ENCODE results near the gene ENG. TPM values are rescaled to one million over a fixed set of nuclear protein-coding genes. Genes with fewer than 3 reads are reported as not detected.
A peak's percentile ranks its signal among the peaks of the same experiment; 100 is the strongest.

ENG gene
- total RNA-seq, 1 experiment from 2014 or later = 0.76 TPM

GRCh38 chr9:127878652-127879390 lies 24.4 kb upstream of the ENG start:
- Histone ChIP-seq H3K4me3 (replicated peaks in 1 of 2; ENCODE audit: low read depth in 1 of 2, low read length in 2 of 2) (no peak overlapping the region), H3K27ac (ENCODE audit: low read depth, low read length) (no peak overlapping the region), H2AFZ (ENCODE audit: low read depth, low read length, poor library complexity, severe bottlenecking) (no peak overlapping the region), H3K27me3 (ENCODE audit: insufficient read depth, low read length) (no peaks in the 10 kb centered on the region), H3K4me1 (ENCODE audit: control insufficient read depth in 1 of 2, insufficient read depth in 2 of 2, low read length in 2 of 2) (peaks cover 14 to 51% of the 10 kb centered on the region in 2 experiments), H3K9me3 (ENCODE audit: control insufficient read depth in 1 of 2, insufficient read depth in 1 of 2, low read depth in 1 of 2, low read length in 2 of 2) (no peaks in the 10 kb centered on the region), H4K20me1 (ENCODE audit: insufficient read depth) (no peaks in the 10 kb centered on the region), H3K9me2 (ENCODE audit: insufficient read depth) (no peaks in the 10 kb centered on the region), H3K79me2 (ENCODE audit: insufficient read depth, low read length) (no peaks in the 10 kb centered on the region; the same call in 1 of the 2 replicates), H3K9ac (ENCODE audit: low read length) (no peak overlapping the region), H3K4me2 (ENCODE audit: low read length) (no peak overlapping the region), H3K36me3 (ENCODE audit: control insufficient read depth in 1 of 2, insufficient read depth in 2 of 2, low read length in 2 of 2) (no peaks in the 10 kb centered on the region)
- CTCF ChIA-PET = interaction anchor here (2.2 kb wide), 1 partner anchor 9 kb away, joined by 4 read pairs; no protein-coding TSS in a partner anchor
- ATAC-seq = no peak
- RAD21 ChIA-PET (ENCODE audit: low non-redundant PET in 1 of 2, low total read pairs in 2 of 2, uncharacterized antibody in 2 of 2, unreplicated experiment in 2 of 2) = no interaction called here
- no peak for DNase-seq (ENCODE audit: low read depth, low spot score)
- no TSS peak for BruUV-seq (replicated peaks)
- intact Hi-C loops (cut with micrococcal nuclease) = no loop called here
- POLR2A ChIA-PET = no interaction called here
- TF ChIP-seq SRF (IDR thresholded peaks at IDR 0.05; ENCODE audit: low read depth) (no peak), RAD21 (IDR thresholded peaks at IDR 0.05; ENCODE audit: low read depth) (no peak), EGR1 (IDR thresholded peaks at IDR 0.05; ENCODE audit: low read depth) (no peak), FOSL1 (IDR thresholded peaks at IDR 0.05; ENCODE audit: low read depth) (no peak), JUND (IDR thresholded peaks at IDR 0.05) (no peak), POLR2A (IDR thresholded peaks at IDR 0.05; ENCODE audit: borderline replicate concordance, extremely low read depth, insufficient read depth, insufficient read length) (no peak), CBX3 (IDR thresholded peaks at IDR 0.05; ENCODE audit: low read depth) (no peak)

DNA sequence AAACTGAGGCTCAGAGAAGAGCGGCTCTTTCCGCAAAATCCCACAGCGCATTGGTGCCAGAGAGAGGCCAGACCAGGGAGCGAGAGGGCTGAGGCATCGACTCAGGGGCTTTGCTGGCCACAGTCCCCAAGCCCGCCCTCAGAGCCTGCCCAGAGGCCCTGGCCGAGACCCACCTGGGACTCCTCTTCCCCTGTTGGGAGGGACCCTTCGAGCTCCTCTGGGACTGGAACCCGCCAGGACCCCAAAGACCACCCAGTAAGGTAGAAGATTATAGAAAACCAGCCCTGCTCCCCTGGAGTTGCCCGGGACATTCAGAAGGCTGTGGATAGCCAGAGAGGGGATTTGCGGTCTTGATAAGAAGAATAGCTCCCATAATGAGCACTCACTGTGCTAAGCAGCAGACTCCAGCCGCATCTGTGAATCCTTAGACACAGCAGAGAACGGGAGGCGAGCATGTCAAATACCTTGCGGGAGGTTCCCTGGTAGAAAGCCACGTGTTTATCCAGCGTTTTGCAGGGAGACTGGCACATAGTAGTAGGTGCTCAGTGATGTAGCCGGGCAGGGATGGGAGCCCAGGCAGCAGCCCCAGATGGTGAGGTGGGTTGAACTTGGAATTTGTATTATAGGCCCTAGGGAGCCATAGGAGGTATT lies 23.7 kb upstream of the ENG start:
- no peaks in the 10 kb centered on the region for H3K27me3 ChIP-seq (ENCODE audit: insufficient read depth, low read length)
- H3K36me3 ChIP-seq (ENCODE audit: control insufficient read depth in 1 of 2, insufficient read depth in 2 of 2, low read length in 2 of 2) = no peaks in the 10 kb centered on the region
- ATAC-seq = peak; percentile 15
- peaks cover 14 to 50% of the 10 kb centered on the region in 2 experiments for H3K4me1 ChIP-seq (ENCODE audit: control insufficient read depth in 1 of 2, insufficient read depth in 2 of 2, low read length in 2 of 2)
- POLR2A ChIA-PET = no interaction called here
- H3K4me2 ChIP-seq (ENCODE audit: low read length) = peak overlapping the region; percentile 89
- BruUV-seq (replicated peaks) = no TSS peak
- H2AFZ ChIP-seq (ENCODE audit: low read depth, low read length, poor library complexity, severe bottlenecking) = no peak overlapping the region
- intact Hi-C loops (cut with micrococcal nuclease) = no loop called here
- peak overlapping the region; percentile 58 to 68 for H3K4me3 ChIP-seq (replicated peaks in 1 of 2; ENCODE audit: low read depth in 1 of 2, low read length in 2 of 2)
- RAD21 ChIA-PET (ENCODE audit: low non-redundant PET in 1 of 2, low total read pairs in 2 of 2, uncharacterized antibody in 2 of 2, unreplicated experiment in 2 of 2) = no interaction called here
- CTCF ChIA-PET = interaction anchor here (1.0 to 2.2 kb wide), 2 partner anchors 8 to 40 kb away, joined by 3 to 4 read pairs; no protein-coding TSS in a partner anchor
- peak overlapping the region; percentile 32; the same call in 1 of the 2 replicates for H3K27ac ChIP-seq (ENCODE audit: low read depth, low read length)
- H4K20me1 ChIP-seq (ENCODE audit: insufficient read depth) = no peaks in the 10 kb centered on the region
- no peaks in the 10 kb centered on the region for H3K9me3 ChIP-seq (ENCODE audit: control insufficient read depth in 1 of 2, insufficient read depth in 1 of 2, low read depth in 1 of 2, low read length in 2 of 2)
- H3K9ac ChIP-seq (ENCODE audit: low read length) = peak overlapping the region; percentile 70
- TF ChIP-seq EZH2phosphoT487 (IDR thresholded peaks at IDR 0.05; ENCODE audit: borderline replicate concordance) = no peak
- no peak for TF ChIP-seq MAX (IDR thresholded peaks at IDR 0.05)
- no peak for TF ChIP-seq REST (IDR thresholded peaks at IDR 0.05; ENCODE audit: low read depth)
- no peak for TF ChIP-seq CEBPB (IDR thresholded peaks at IDR 0.05; ENCODE audit: low read depth)
- no peaks in the 10 kb centered on the region for H3K9me2 ChIP-seq (ENCODE audit: insufficient read depth)
- DNase-seq (ENCODE audit: low read depth, low spot score) = no peak
- H3K79me2 ChIP-seq (ENCODE audit: insufficient read depth, low read length) = no peaks in the 10 kb centered on the region; the same call in 1 of the 2 replicates
